Myocyte (in vitro differentiated cells): ENCODE measurements around the gene FBXO45. TPM values are rescaled to one million over a fixed set of nuclear protein-coding genes. Genes with fewer than 3 reads are reported as not detected.
"Not testable (repeated sequence)": the region's sequence is repeated elsewhere in the genome, so short reads cannot be mapped to it uniquely, and the experiment has no call there.

Experiments used
- DNase-seq: peaks from one replicate; pipeline ENCODE4 v3.0.0-alpha.2; 2012; ENCODE audit warnings: low read depth
- polyA plus RNA-seq: library from polyadenylated mRNA; unstranded; fragments of >200 nt; gene quantifications from one replicate; pipeline ENCODE4 v1.2.1, GENCODE V29; 2012; ENCODE audit warnings: missing spikeins
- total RNA-seq: library from RNA; depleted of rRNA; stranded (reverse); fragments of >200 nt; gene quantifications from 2 replicates; pipeline ENCODE4 v1.2.3, GENCODE V29; 2014

The FBXO45 gene, protein sequence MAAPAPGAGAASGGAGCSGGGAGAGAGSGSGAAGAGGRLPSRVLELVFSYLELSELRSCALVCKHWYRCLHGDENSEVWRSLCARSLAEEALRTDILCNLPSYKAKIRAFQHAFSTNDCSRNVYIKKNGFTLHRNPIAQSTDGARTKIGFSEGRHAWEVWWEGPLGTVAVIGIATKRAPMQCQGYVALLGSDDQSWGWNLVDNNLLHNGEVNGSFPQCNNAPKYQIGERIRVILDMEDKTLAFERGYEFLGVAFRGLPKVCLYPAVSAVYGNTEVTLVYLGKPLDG
- 7.7 and 9.5 TPM in 2 replicates for total RNA-seq
- polyA plus RNA-seq: 4.8 TPM

- DNase-seq: peak; percentile 96
Measured at GRCh38 chr3:196568246-196569002, at the start of gene FBXO45, which contains the start of gene WDR53. Gene FBXO45, plus strand, starts transcription at chr3:196568660. Its CDS starts 325 bp downstream, at chr3:196568985. Gene WDR53, minus strand, starts transcription at chr3:196568554. Its CDS starts 7,079 bp downstream, at chr3:196561475.

DNA sequence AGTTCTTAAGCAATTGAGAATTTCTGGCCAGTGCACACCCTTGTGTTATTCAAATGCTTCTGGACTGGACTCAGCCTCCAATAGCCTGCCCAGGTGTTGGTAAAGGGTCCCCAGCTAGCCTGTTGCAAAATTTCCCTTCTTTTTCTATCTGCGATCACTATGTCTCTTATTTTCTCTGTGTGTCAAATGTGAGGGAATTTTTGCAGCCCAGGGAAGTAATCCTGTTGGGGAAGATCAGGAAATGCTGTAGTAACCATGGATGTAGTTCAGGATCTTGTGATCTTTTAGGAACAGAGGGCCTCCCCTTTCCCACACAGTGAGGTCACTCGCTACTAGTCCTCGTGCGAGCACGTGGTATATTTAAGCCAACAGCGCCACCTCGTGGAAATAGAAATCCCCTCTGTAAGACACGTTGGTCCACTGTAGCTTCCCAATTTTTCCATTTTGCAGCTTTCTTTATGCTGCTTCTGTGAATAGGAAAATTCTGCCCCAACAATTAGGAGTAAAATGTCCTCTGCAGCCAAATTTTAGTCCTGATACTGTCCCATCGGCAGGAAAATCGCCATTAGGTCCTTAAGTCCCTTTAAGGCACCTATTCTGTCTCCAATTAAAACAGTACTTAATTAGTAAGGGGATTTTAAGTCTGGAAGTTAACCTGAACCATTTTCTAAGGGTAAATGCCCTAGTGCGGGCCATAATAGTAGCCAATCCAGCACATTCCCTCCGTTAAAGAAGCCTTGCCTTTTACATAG, 49.3 kb upstream of the FBXO45 start:
- DNase-seq: peak; percentile 77

- no peak for DNase-seq
Measured at GRCh38 chr3:196519718-196520082, 48.8 kb upstream of the FBXO45 start.

DNA sequence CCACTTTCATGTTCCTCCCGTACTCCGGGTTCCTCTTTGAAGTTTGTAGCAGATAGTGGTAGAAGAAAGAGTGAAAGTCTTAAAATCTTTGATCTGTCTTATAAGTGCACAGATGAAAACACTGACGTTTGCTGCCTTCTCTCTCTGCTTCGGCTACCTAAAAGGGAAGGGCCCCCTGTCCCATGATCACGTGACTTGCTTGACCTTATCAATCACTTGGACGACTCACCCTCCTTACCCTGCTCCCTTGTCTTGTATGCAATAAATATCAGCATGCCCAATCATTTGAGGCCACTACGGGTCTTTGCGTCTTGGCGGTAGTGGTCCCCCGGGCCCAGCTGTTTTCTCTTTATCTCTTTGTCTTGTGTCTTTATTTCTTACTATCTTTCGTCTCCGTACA, 47.2 kb upstream of the FBXO45 start:
- DNase-seq: not testable (repeated sequence)

DNA sequence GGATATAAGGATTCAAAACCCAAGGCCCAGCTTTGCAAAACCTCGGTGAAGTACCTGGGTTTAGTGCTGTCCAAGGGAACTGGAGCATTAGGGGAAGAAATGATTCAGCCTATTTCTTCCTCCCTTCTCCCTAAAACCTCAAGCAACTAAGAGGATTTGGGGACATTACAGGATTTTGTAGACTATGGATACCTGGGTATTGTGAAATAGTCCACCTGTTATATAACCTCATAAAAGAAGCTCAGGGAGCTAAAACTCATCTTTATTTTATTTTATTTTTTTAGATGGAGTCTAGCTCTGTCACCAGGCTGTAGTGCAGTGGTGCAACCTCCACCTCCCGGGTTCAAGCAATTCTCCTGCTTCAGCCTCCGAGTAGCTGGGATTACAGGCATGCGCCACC, 44.6 kb upstream of the FBXO45 start:
- no peak for DNase-seq

DNA sequence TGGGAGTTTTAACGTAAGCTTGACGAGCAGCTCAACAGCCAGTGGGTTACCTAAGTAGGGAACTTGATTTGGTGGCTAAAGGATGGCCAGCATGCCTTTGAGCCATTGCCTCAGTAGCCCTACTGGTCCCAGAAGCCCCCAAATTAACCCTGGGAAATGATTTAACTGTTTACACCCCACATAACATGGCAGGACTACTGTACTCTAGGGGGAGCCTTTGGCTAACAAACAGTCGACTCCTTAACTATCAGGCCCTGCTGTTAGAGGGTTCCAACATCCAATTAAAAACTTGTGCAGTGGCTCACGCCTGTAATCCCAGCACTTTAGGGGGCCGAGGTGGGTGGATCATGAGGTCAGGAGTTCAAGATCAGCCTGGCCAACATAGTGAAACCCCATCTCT, 43.9 kb upstream of the FBXO45 start:
- no peak for DNase-seq

DNA sequence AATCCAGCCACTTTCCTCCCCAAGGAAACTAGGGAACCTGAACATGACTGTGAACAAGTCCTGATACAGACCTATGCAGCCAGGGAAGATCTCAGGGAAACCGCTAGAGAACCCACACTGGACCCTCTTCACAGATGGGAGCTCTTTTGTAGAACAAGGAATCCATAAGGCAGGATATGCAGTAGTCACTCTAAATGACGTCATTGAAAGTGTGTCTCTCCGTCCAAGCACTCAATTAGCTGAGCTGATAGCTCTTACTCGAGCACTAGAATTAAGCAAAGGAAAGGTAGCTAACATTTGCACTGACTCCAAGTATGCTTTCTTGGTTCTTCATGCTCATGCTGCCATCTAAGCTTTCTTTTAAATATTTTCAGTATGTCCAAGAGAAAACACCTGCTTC, 43.3 kb upstream of the FBXO45 start:
- no peak for DNase-seq

GRCh38 chr3:196528639-196529233, 39.7 kb upstream of the FBXO45 start:
- peak; percentile 56 for DNase-seq

GRCh38 chr3:196531418-196531817, 37.0 kb upstream of the FBXO45 start:
- no peak for DNase-seq

GRCh38 chr3:196533260-196533681, 35.2 kb upstream of the FBXO45 start:
- no peak for DNase-seq

- DNase-seq: peak; percentile 24
Measured at GRCh38 chr3:196537319-196537984, 31.0 kb upstream of the FBXO45 start.

- no peak for DNase-seq
Measured at GRCh38 chr3:196541684-196542445, 26.6 kb upstream of the FBXO45 start.

DNA sequence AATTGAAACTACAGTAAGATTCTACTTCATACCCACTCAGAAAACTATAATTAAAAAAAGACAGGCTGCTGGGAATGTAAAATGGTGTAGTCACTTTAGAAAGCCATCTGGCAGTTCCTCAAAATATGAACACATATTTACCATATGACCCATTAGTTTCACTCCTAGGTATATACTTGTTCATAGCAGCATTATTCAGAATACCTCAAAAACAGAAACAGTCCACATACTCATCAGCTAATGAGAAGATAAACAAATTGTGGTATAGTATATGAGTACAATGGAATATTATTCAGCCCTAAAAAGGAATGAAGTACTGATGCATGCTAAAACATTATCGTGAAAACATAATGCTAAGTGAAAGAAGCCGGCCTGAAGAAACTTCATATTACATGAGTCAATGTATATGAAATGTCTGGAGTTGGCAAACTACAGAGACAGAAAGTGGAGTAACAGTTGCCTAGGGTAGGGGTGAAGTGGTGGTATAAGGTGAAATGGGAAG, 23.9 kb upstream of the FBXO45 start:
- DNase-seq: no peak

- no peak for DNase-seq
Measured at GRCh38 chr3:196546537-196546936, 21.9 kb upstream of the FBXO45 start.

DNA sequence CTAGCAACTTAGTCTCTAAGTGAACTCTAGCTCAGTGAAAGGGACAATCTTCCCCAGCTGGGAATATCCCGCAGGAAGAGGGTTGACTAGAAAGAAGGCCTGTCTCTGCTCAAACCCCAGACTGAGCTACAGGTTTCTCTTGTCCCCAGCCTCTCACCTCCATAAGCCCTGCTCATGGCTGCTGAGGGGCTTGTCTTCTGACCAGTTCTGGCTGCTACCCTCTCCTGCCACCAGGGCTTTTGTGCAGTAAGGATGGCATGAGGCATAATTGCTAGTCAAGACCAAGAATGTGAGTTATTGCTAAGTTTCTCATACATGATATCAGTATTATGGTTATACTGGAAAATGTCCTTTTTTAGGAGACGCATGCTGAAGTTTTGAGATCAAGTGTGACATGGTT, 21.4 kb upstream of the FBXO45 start:
- DNase-seq: no peak

GRCh38 chr3:196549312-196549711, 19.1 kb upstream of the FBXO45 start:
- DNase-seq: not testable (repeated sequence)

GRCh38 chr3:196550172-196550571, 18.3 kb upstream of the FBXO45 start:
- DNase-seq: not testable (repeated sequence)

GRCh38 chr3:196552253-196552652, 16.2 kb upstream of the FBXO45 start:
- no peak for DNase-seq

GRCh38 chr3:196553551-196553950, 14.9 kb upstream of the FBXO45 start:
- peak; percentile 36 for DNase-seq

- DNase-seq: no peak
Measured at GRCh38 chr3:196554205-196554604, 14.3 kb upstream of the FBXO45 start.
